SK-N-MC (cell line): ENCODE measurements around the gene ZFHX2.

Source experiments
- DNase-seq: peaks from one replicate; pipeline ENCODE4 v3.0.0-alpha.2; 2011; ENCODE audit warnings: low read depth, low spot score
- H3K27ac ChIP-seq: fragments of 200-600 bp; sonication (generic); 2 replicates; pipeline ENCODE4 v1.5.1; 2016; ENCODE audit warnings: mixed run types
- H3K36me3 ChIP-seq: fragments of 200-600 bp; sonication (generic); 2 replicates; pipeline ENCODE4 v1.6.1; 2017; ENCODE audit warnings: antibody characterized with exemption, low read length, mixed read lengths; ENCODE audit not compliant: insufficient read depth
- H3K4me3 ChIP-seq: fragments of 200-600 bp; sonication (generic); 2 replicates; pipeline ENCODE4 v1.5.1; 2016
- H3K9ac ChIP-seq: fragments of 200-600 bp; sonication (generic); 2 replicates; pipeline ENCODE4 v1.8.0; 2017; ENCODE audit warnings: mixed run types, mixed read lengths; ENCODE audit not compliant: insufficient read length
- H3K9me3 ChIP-seq: fragments of 200-600 bp; sonication (generic); 2 replicates; pipeline ENCODE4 v1.6.1; 2017; ENCODE audit warnings: low read depth, mild to moderate bottlenecking, antibody characterized with exemption, low read length, moderate library complexity, mixed read lengths
- EZH2 ChIP-seq: fragments of 200-600 bp; sonication (generic); IDR thresholded peaks from one replicate; pipeline ENCODE4 v1.6.1; 2017; ENCODE audit warnings: antibody characterized with exemption
- FOXP2 ChIP-seq: optimal IDR thresholded peaks from 2 replicates; pipeline ENCODE3; 2011; ENCODE audit warnings: mild to moderate bottlenecking, moderate library complexity; ENCODE audit not compliant: insufficient read depth; ENCODE audit errors: extremely low read length, control extremely low read depth
- POLR2AphosphoS5 ChIP-seq: IDR thresholded peaks from 2 replicates; pipeline ENCODE4 v1.6.1; 2012; ENCODE audit warnings: mild to moderate bottlenecking, low read depth, low read length, borderline replicate concordance

ZFHX2 gene

DNA sequence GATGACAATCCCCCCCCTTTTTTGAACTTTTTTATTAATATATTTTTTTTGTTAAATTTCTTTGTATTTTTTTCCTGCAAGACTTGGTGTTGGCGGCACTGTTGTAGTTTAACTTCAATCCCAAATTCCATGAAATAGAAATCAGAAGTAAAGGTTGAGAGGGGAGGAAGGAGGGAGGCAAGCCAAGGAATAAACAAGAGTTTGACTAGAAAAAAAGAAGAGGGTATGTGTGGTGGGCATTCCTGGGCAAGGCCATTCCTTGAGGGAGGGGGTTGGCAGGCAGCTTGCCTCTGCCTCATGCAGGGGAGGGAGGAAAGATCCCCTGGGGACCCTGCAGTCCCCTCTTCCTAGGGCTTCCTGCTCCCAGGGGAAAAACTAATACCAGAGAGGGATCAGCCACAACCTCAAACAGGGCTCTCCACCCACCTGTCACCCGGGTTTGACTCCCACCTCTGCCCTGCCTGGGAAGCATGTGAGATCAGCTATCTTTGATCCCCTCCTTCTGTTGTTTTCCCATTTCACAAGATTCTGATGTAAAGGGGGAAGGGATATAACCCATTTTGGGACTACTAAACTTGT is 16.5 kb upstream of the ZFHX2 start:
- H3K9ac ChIP-seq: no peak overlapping the region
- DNase-seq: no peak
- H3K36me3 ChIP-seq: no peaks in the 10 kb centered on the region
- peak overlapping the region; percentile 97 for H3K4me3 ChIP-seq
- H3K27ac ChIP-seq: no peak overlapping the region
- no peak for TF ChIP-seq FOXP2
- TF ChIP-seq POLR2AphosphoS5: no peak
- no peak for TF ChIP-seq EZH2
- H3K9me3 ChIP-seq: no peaks in the 10 kb centered on the region

GRCh38 chr14:23567186-23568020 is 15.8 kb upstream of the ZFHX2 start, which contains the start of gene AP1G2:
Gene AP1G2 (minus strand): TSS chr14:23567791. CDS start chr14:23567314, 477 bp downstream.
- H3K4me3 ChIP-seq: peak within 1 kb of the TSS; percentile 97
- no peak within 1 kb of the TSS for H3K27ac ChIP-seq
- TF ChIP-seq FOXP2: no peak
- no peak for TF ChIP-seq EZH2
- peak; percentile 77 for TF ChIP-seq POLR2AphosphoS5
- peak within 1 kb of the TSS; percentile 76 for H3K9ac ChIP-seq
- no peak for DNase-seq
- no peaks in the 10 kb centered on the region for H3K9me3 ChIP-seq
- H3K36me3 ChIP-seq: no peaks in the 10 kb centered on the region; the same call in 1 of the 2 replicates

DNA sequence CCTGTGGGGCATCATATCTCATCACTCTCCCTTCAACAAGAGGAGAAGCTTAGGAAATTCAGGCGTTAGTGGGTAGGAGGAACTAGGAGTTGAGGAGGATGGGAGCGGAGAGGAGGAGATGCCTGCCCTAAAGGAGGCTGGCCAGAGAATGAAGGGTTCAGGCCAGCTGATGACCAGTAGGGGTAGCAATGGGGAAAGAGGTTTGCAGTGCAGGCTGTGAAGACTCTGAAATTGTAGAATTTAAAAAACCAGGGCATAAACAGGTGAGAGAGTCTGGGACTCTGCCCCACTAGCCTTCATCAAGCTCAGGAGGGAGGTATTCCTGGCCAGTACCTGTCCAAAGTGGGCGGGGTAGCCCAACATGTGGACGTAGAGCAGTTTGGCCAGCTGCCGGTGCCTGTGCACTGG is 15.2 kb upstream of the ZFHX2 start:
- Histone ChIP-seq H3K9me3 (no peaks in the 10 kb centered on the region), H3K27ac (no peak overlapping the region), H3K36me3 (peaks cover 3% of the 10 kb centered on the region; the same call in 1 of the 2 replicates), H3K4me3 (peak overlapping the region; percentile 97), H3K9ac (peak overlapping the region; percentile 76)
- TF ChIP-seq FOXP2: no peak
- no peak for TF ChIP-seq POLR2AphosphoS5
- TF ChIP-seq EZH2: no peak
- DNase-seq: no peak

GRCh38 chr14:23566112-23566777 is 14.7 kb upstream of the ZFHX2 start:
- no peak overlapping the region for H3K27ac ChIP-seq
- H3K9ac ChIP-seq: no peak overlapping the region
- H3K9me3 ChIP-seq: no peaks in the 10 kb centered on the region
- H3K4me3 ChIP-seq: peak overlapping the region; percentile 97
- TF ChIP-seq EZH2 (no peak), FOXP2 (no peak), POLR2AphosphoS5 (no peak)
- H3K36me3 ChIP-seq: peaks cover 3% of the 10 kb centered on the region; the same call in 1 of the 2 replicates
- no peak for DNase-seq

GRCh38 chr14:23565626-23566025 is 14.1 kb upstream of the ZFHX2 start:
- TF ChIP-seq POLR2AphosphoS5: no peak
- TF ChIP-seq EZH2: no peak
- no peak for TF ChIP-seq FOXP2
- H3K4me3 ChIP-seq: no peak overlapping the region
- peaks cover 3% of the 10 kb centered on the region; the same call in 1 of the 2 replicates for H3K36me3 ChIP-seq
- no peaks in the 10 kb centered on the region for H3K9me3 ChIP-seq
- no peak for DNase-seq
- H3K9ac ChIP-seq: no peak overlapping the region
- no peak overlapping the region for H3K27ac ChIP-seq

GRCh38 chr14:23564876-23565275 is 13.3 kb upstream of the ZFHX2 start:
- peaks cover 8% of the 10 kb centered on the region for H3K36me3 ChIP-seq
- H3K9ac ChIP-seq: no peak overlapping the region
- no peaks in the 10 kb centered on the region for H3K9me3 ChIP-seq
- no peak for DNase-seq
- no peak overlapping the region for H3K27ac ChIP-seq
- H3K4me3 ChIP-seq: no peak overlapping the region
- TF ChIP-seq POLR2AphosphoS5 (no peak), FOXP2 (no peak), EZH2 (no peak)

GRCh38 chr14:23564181-23564812 is 12.7 kb upstream of the ZFHX2 start:
- Histone ChIP-seq H3K36me3 (peaks cover 12% of the 10 kb centered on the region), H3K9ac (no peak overlapping the region), H3K9me3 (no peaks in the 10 kb centered on the region), H3K27ac (no peak overlapping the region), H3K4me3 (no peak overlapping the region)
- TF ChIP-seq EZH2 (no peak), FOXP2 (no peak), POLR2AphosphoS5 (no peak)
- no peak for DNase-seq
